GM12891 (cell line): ENCODE data around the gene HES7.

Experiments used
- DNase-seq: peaks from one replicate; pipeline ENCODE4 v3.0.0; 2011; ENCODE audit warnings: low spot score; ENCODE audit not compliant: insufficient read length
- FAIRE-seq: peaks from 2 replicates; lab custom pipeline; 2011; peaks lifted over from hg19 to GRCh38; lab: Jason Lieb, UNC
- PAX5 ChIP-seq: IDR thresholded peaks from 2 replicates; pipeline ENCODE4 v1.6.1; 2011; ENCODE audit warnings: low read length, moderate library complexity, mild to moderate bottlenecking; ENCODE audit not compliant: insufficient read depth, severe bottlenecking
- POLR2A ChIP-seq: IDR thresholded peaks from 2 replicates; pipeline ENCODE4 v1.6.1; 2011; ENCODE audit warnings: low read depth, low read length, control low read depth
- POLR2AphosphoS5 ChIP-seq: IDR thresholded peaks from 2 replicates; pipeline ENCODE4 v1.6.1; 2011; ENCODE audit warnings: low read depth, low read length, control low read depth
- POU2F2 ChIP-seq: IDR thresholded peaks from 2 replicates; pipeline ENCODE4 v1.6.1; 2011; ENCODE audit warnings: low read depth, mild to moderate bottlenecking, control low read depth, low read length, moderate library complexity
- SPI1 ChIP-seq: IDR thresholded peaks from 2 replicates; pipeline ENCODE4 v1.6.1; 2011; ENCODE audit warnings: low read depth, low read length, control low read depth
- TAF1 ChIP-seq: IDR thresholded peaks from 2 replicates; pipeline ENCODE4 v1.6.1; 2011; ENCODE audit warnings: low read depth, low read length, control low read depth

The HES7 gene

GRCh38 chr17:8076502-8077266 lies 47.2 kb downstream of the HES7 start:
- FAIRE-seq (no peak), DNase-seq (no peak)
- TF ChIP-seq POLR2AphosphoS5 (no peak), TAF1 (no peak)

- DNase-seq: no peak
- TF ChIP-seq PAX5 (no peak), POU2F2 (no peak), TAF1 (no peak), SPI1 (no peak)
- FAIRE-seq: no peak
Observed at GRCh38 chr17:8075574-8076342, 48.1 kb downstream of the HES7 start.

GRCh38 chr17:8075081-8075480 lies 48.8 kb downstream of the HES7 start:
- no peak for TF ChIP-seq SPI1
- no peak for TF ChIP-seq TAF1
- no peak for TF ChIP-seq POU2F2
- no peak for TF ChIP-seq POLR2AphosphoS5
- TF ChIP-seq PAX5: no peak
- TF ChIP-seq POLR2A: no peak
- DNase-seq: no peak
- FAIRE-seq: no peak

GRCh38 chr17:8074554-8074953 lies 49.4 kb downstream of the HES7 start:
- no peak for TF ChIP-seq POU2F2
- no peak for TF ChIP-seq TAF1
- no peak for TF ChIP-seq SPI1
- DNase-seq (no peak), FAIRE-seq (no peak)

- FAIRE-seq: peak; percentile 99
- peak; percentile 90 for DNase-seq
- TF ChIP-seq SPI1 (no peak), PAX5 (peak; percentile 58)
Observed at GRCh38 chr17:8073627-8074484, 50.0 kb downstream of the HES7 start.

GRCh38 chr17:8072729-8073461 lies 51.0 kb downstream of the HES7 start:
- no peak for TF ChIP-seq SPI1
- TF ChIP-seq PAX5: no peak
- TF ChIP-seq TAF1: no peak
- TF ChIP-seq POLR2A: no peak
- no peak for TF ChIP-seq POLR2AphosphoS5
- no peak for DNase-seq
- no peak for FAIRE-seq

- no peak for TF ChIP-seq POU2F2
- no peak for TF ChIP-seq PAX5
- no peak for TF ChIP-seq SPI1
- no peak for TF ChIP-seq POLR2AphosphoS5
- FAIRE-seq: no peak
- DNase-seq: no peak
Observed at GRCh38 chr17:8072341-8072728, 51.6 kb downstream of the HES7 start.

GRCh38 chr17:8071496-8071895 lies 52.4 kb downstream of the HES7 start:
- no peak for FAIRE-seq

More at GRCh38 chr17:8071496-8071895, 52.4 kb downstream of the HES7 start:
- TF ChIP-seq POLR2AphosphoS5: no peak
- TF ChIP-seq POLR2A: no peak
- no peak for TF ChIP-seq TAF1
- TF ChIP-seq POU2F2: no peak
- no peak for TF ChIP-seq SPI1
- TF ChIP-seq PAX5: no peak
- no peak for DNase-seq
